GM12878 (cell line): ENCODE data around the gene CLCA2. TPM values are rescaled to one million over a fixed set of nuclear protein-coding genes. Genes with fewer than 3 reads are reported as not detected.

Experiments
- BCL3 ChIP-seq: IDR thresholded peaks from 2 replicates; pipeline ENCODE4 v1.6.1; 2011; ENCODE audit warnings: borderline replicate concordance, low read depth, mild to moderate bottlenecking, moderate library complexity, low read length; ENCODE audit not compliant: insufficient read depth, poor library complexity, severe bottlenecking
- CBX3 ChIP-seq: fragments of 200-600 bp; sonication (generic); IDR thresholded peaks from 2 replicates; pipeline ENCODE4 v1.6.1; 2016; ENCODE audit warnings: low read depth, borderline replicate concordance
- CEBPZ ChIP-seq: fragments of 150-350 bp; IDR thresholded peaks from 2 replicates; pipeline ENCODE4 v1.6.1; 2016; ENCODE audit warnings: low read depth, low read length
- IRF3 ChIP-seq: fragments of 450-650 bp; IDR thresholded peaks from 2 replicates; pipeline ENCODE4 v1.6.1; 2014; ENCODE audit warnings: mild to moderate bottlenecking
- IRF5 ChIP-seq: fragments of 450-650 bp; IDR thresholded peaks from 2 replicates; pipeline ENCODE4 v1.6.1; 2017; ENCODE audit warnings: borderline replicate concordance
- JUNB ChIP-seq: IDR thresholded peaks from 2 replicates; pipeline ENCODE4 v1.6.1; 2016; ENCODE audit warnings: antibody characterized with exemption, mild to moderate bottlenecking
- MXI1 ChIP-seq: fragments of 150-350 bp; IDR thresholded peaks from 2 replicates; pipeline ENCODE4 v1.6.1; 2011; ENCODE audit warnings: low read depth, mild to moderate bottlenecking, inconsistent platforms, low read length, improper control_type of control experiment
- SIX5 ChIP-seq: IDR thresholded peaks from 2 replicates; pipeline ENCODE4 v1.6.1; 2011; ENCODE audit warnings: mild to moderate bottlenecking, low read depth, low read length, moderate library complexity; ENCODE audit not compliant: severe bottlenecking
- SMAD5 ChIP-seq: IDR thresholded peaks from 2 replicates; pipeline ENCODE4 v1.6.1; 2016; ENCODE audit warnings: antibody characterized with exemption, low read depth
- SRF ChIP-seq, 2 experiments: IDR thresholded peaks; 2 replicates each; pipeline ENCODE4 v1.6.1; 2011; ENCODE audit warnings: low read depth in 2 of 2, low read length in 2 of 2, mild to moderate bottlenecking in 1 of 2, moderate library complexity in 1 of 2
- ZNF207 ChIP-seq: fragments of 450-650 bp; IDR thresholded peaks from 2 replicates; pipeline ENCODE4 v1.6.1; 2014; ENCODE audit warnings: antibody characterized with exemption, mild to moderate bottlenecking, borderline replicate concordance
- ZNF384 ChIP-seq: IDR thresholded peaks from 2 replicates; pipeline ENCODE4 v1.6.1; 2012; ENCODE audit warnings: low read depth, mild to moderate bottlenecking, low read length, improper control_type of control experiment, borderline replicate concordance
- polyA plus RNA-seq, 11 experiments: library from polyadenylated mRNA; depleted of rRNA in 4 of 11; unstranded in 6 of 11; stranded (reverse) in 5 of 11; fragments of >200 nt; fragmentation: Nextera tagmentation in 4 of 11; fragmentation: Illumina TruSeq in 1 of 11; extraction: Ambion mirVana in 4 of 11; extraction: Trizol in 1 of 11; gene quantifications; 1 replicate in 1 of 11; 2 replicates in 10 of 11; pipeline versions ENCODE4 v1.2.1 to v1.2.3, GENCODE V29; 2011 to 2016; ENCODE audit warnings: inconsistent platforms in 2 of 11, missing spikeins in 2 of 11, low read depth in 1 of 11
- total RNA-seq, 4 experiments: library from RNA; depleted of rRNA in 3 of 4; stranded (reverse); fragments of >200 nt in 3 of 4; fragmentation: Illumina TruSeq in 1 of 4; extraction: Trizol in 1 of 4; gene quantifications; 2 replicates each; pipeline versions ENCODE4 v1.2.1 to v1.2.3, GENCODE V29; 2013 to 2021

CLCA2 gene
- total and polyA plus RNA-seq, 10 of the 15 experiments (the other 5 are each of a cell fraction or from before 2014, with no cell fraction given) = 0.01 to 0.20 (median 0.08) TPM; not detected in 6

GRCh38 chr1:86378813-86379212, 45.2 kb upstream of the CLCA2 start (continued):
- TF ChIP-seq CEBPZ = no peak
- no peak for TF ChIP-seq IRF3
- no peak for TF ChIP-seq ZNF207
- TF ChIP-seq SIX5 = no peak
- no peak for TF ChIP-seq SRF (IDR thresholded peaks at IDR 0.05; ENCODE audit: low read depth in 2 of 2, low read length in 2 of 2)
- no peak for TF ChIP-seq JUNB
- TF ChIP-seq ZNF384 = no peak
- no peak for TF ChIP-seq CBX3
- TF ChIP-seq MXI1 = no peak
- TF ChIP-seq SMAD5 = no peak
- no peak for TF ChIP-seq IRF5
- no peak for TF ChIP-seq BCL3
